Loucy (cell line): ENCODE data around the gene OGFRL1.

ENCODE experiments used
- EZH2phosphoT487 ChIP-seq: fragments of 200-600 bp; IDR thresholded peaks from 2 replicates; pipeline ENCODE4 v1.6.1; 2018; ENCODE audit warnings: antibody characterized with exemption, mild to moderate bottlenecking, moderate library complexity, borderline replicate concordance
- TF ChIP-seq, protein P1 (sequence below): fragments of 200-600 bp; sonication (generic); conservative IDR thresholded peaks from 2 replicates; pipeline ENCODE4 v1.5.1; 2014; ENCODE audit warnings: mild to moderate bottlenecking, antibody characterized with exemption, low read length

GRCh38 chr6:71346334-71346694, 57.7 kb downstream of the OGFRL1 start:
- TF ChIP-seq, protein P1, sequence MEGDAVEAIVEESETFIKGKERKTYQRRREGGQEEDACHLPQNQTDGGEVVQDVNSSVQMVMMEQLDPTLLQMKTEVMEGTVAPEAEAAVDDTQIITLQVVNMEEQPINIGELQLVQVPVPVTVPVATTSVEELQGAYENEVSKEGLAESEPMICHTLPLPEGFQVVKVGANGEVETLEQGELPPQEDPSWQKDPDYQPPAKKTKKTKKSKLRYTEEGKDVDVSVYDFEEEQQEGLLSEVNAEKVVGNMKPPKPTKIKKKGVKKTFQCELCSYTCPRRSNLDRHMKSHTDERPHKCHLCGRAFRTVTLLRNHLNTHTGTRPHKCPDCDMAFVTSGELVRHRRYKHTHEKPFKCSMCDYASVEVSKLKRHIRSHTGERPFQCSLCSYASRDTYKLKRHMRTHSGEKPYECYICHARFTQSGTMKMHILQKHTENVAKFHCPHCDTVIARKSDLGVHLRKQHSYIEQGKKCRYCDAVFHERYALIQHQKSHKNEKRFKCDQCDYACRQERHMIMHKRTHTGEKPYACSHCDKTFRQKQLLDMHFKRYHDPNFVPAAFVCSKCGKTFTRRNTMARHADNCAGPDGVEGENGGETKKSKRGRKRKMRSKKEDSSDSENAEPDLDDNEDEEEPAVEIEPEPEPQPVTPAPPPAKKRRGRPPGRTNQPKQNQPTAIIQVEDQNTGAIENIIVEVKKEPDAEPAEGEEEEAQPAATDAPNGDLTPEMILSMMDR = no peak
- TF ChIP-seq EZH2phosphoT487 = no peak
